ENCODE results near the gene EME1.

Gene EME1

GRCh38 chr17:50406578-50406977 is 33.5 kb downstream of the EME1 start:
- Histone ChIP-seq H3K9me3 (ENCODE audit: control insufficient read depth, insufficient read depth, low read length) (no peaks in the 10 kb centered on the region), H3K4me1 (ENCODE audit: control insufficient read depth, low read length) (no peaks in the 10 kb centered on the region), H3K9me2 (replicated peaks; ENCODE audit: control insufficient read depth, low read length) (no peaks in the 10 kb centered on the region), H3F3A (ENCODE audit: control insufficient read depth, insufficient read depth) (no peaks in the 10 kb centered on the region), H3K79me2 (ENCODE audit: control insufficient read depth, low read length) (no peaks in the 10 kb centered on the region), H3K36me3 (ENCODE audit: control insufficient read depth, low read length) (no peaks in the 10 kb centered on the region), H3K4me2 (ENCODE audit: low read length) (no peak overlapping the region), H3K27ac (ENCODE audit: low read depth, low read length) (no peak overlapping the region), H4K20me1 (ENCODE audit: control insufficient read depth, insufficient read depth, low read depth, low read length) (no peaks in the 10 kb centered on the region), H3K27me3 (ENCODE audit: control insufficient read depth, low read length) (no peaks in the 10 kb centered on the region; the same call in 1 of the 2 replicates), H3K4me3 (ENCODE audit: low read length) (no peak overlapping the region)
- no peak for TF ChIP-seq EZH2phosphoT487 (IDR thresholded peaks at IDR 0.05; ENCODE audit: borderline replicate concordance, low read length)
- TF ChIP-seq CTCF (IDR thresholded peaks at IDR 0.05; ENCODE audit: low read depth, low read length, poor library complexity, severe bottlenecking) = no peak

- no peak for TF ChIP-seq EZH2phosphoT487 (IDR thresholded peaks at IDR 0.05; ENCODE audit: borderline replicate concordance, low read length)
- no peak for TF ChIP-seq CTCF (IDR thresholded peaks at IDR 0.05; ENCODE audit: low read depth, low read length, poor library complexity, severe bottlenecking)
- H3K27me3 ChIP-seq (ENCODE audit: control insufficient read depth, low read length) = peaks cover 3% of the 10 kb centered on the region; the same call in 1 of the 2 replicates
- H3K9me3 ChIP-seq (ENCODE audit: control insufficient read depth, insufficient read depth, low read length) = no peaks in the 10 kb centered on the region
- H3F3A ChIP-seq (ENCODE audit: control insufficient read depth, insufficient read depth) = no peaks in the 10 kb centered on the region
- no peak overlapping the region for H3K27ac ChIP-seq (ENCODE audit: low read depth, low read length)
- H3K9me2 ChIP-seq (replicated peaks; ENCODE audit: control insufficient read depth, low read length) = no peaks in the 10 kb centered on the region
- H3K4me3 ChIP-seq (ENCODE audit: low read length) = no peak overlapping the region
- no peak overlapping the region for H3K4me2 ChIP-seq (ENCODE audit: low read length)
- H3K4me1 ChIP-seq (ENCODE audit: control insufficient read depth, low read length) = no peaks in the 10 kb centered on the region
- H3K79me2 ChIP-seq (ENCODE audit: control insufficient read depth, low read length) = no peaks in the 10 kb centered on the region
- H4K20me1 ChIP-seq (ENCODE audit: control insufficient read depth, insufficient read depth, low read depth, low read length) = no peaks in the 10 kb centered on the region
- no peaks in the 10 kb centered on the region for H3K36me3 ChIP-seq (ENCODE audit: control insufficient read depth, low read length)
Measured at GRCh38 chr17:50407921-50408320, 34.9 kb downstream of the EME1 start.

DNA sequence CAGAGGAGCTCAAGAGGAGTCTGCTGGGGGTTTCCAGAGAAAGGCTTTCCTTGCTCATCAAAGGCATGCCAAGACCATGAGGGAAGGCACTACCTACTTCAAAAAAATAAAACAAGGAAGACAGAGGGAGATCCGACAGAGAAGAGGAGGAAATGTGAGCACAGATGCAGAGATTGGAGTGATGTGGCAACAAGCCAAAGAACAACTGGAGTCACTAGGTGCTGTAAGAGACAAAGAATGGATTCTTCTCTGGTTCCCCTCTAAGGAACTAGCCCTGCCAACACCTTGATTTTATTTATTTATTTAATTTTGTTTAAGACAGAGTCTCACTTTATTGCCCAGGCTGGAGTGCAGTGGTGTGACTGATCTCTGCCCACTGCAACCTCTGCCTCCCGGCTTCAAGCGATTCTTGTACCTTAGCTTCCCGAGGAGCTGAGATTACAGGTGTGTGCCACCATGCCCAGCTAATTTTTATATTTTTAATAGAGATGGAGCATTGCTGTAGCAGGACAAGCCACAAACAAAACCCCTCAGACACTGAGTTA is 39.2 kb downstream of the EME1 start:
- Histone ChIP-seq H3K9me2 (replicated peaks; ENCODE audit: control insufficient read depth, low read length) (no peaks in the 10 kb centered on the region), H3K9me3 (ENCODE audit: control insufficient read depth, insufficient read depth, low read length) (no peaks in the 10 kb centered on the region), H3F3A (ENCODE audit: control insufficient read depth, insufficient read depth) (no peaks in the 10 kb centered on the region), H3K36me3 (ENCODE audit: control insufficient read depth, low read length) (no peaks in the 10 kb centered on the region), H3K27me3 (ENCODE audit: control insufficient read depth, low read length) (peaks cover 3% of the 10 kb centered on the region; the same call in 1 of the 2 replicates), H3K27ac (ENCODE audit: low read depth, low read length) (no peak overlapping the region), H3K4me2 (ENCODE audit: low read length) (no peak overlapping the region), H3K4me3 (ENCODE audit: low read length) (no peak overlapping the region), H3K79me2 (ENCODE audit: control insufficient read depth, low read length) (no peaks in the 10 kb centered on the region), H4K20me1 (ENCODE audit: control insufficient read depth, insufficient read depth, low read depth, low read length) (no peaks in the 10 kb centered on the region), H3K4me1 (ENCODE audit: control insufficient read depth, low read length) (no peaks in the 10 kb centered on the region)
- TF ChIP-seq EZH2phosphoT487 (IDR thresholded peaks at IDR 0.05; ENCODE audit: borderline replicate concordance, low read length) = no peak
- no peak for TF ChIP-seq CTCF (IDR thresholded peaks at IDR 0.05; ENCODE audit: low read depth, low read length, poor library complexity, severe bottlenecking)
